Panc1 (cell line): Measurements from ENCODE around the gene CBX3. TPM values are rescaled to one million over a fixed set of nuclear protein-coding genes. Genes with fewer than 3 reads are reported as not detected.

Experiments used
- ATAC-seq: fragments of 200-7000 bp; cut with Tn5 transposase; 2 replicates; pipeline ENCODE4 v1.9.1; 2020; ENCODE audit warnings: mild to moderate bottlenecking, moderate library complexity
- BruUV-seq: library from RNA; stranded (reverse); fragments of 400-500 nt; replicated peaks from 2 replicates; lab custom pipeline; 2021; lab: Mats Ljungman, UMichigan
- CTCF ChIA-PET: fragments of 300-600 bp; sonication (Branson Sonifier 250); formaldehyde crosslinking; loops from one replicate; lab custom pipeline; 2022; ENCODE audit warnings: antibody characterized with exemption; lab: Charles Lee
- POLR2A ChIA-PET: fragments of 300-600 bp; sonication (Branson Sonifier 250); formaldehyde crosslinking; loops from one replicate; lab custom pipeline; 2022; ENCODE audit warnings: antibody characterized with exemption; lab: Charles Lee
- DNase-seq: peaks from one replicate; pipeline ENCODE4 v3.0.0-alpha.2; 2010; ENCODE audit warnings: low read depth, low spot score
- H3K27ac ChIP-seq: 2 replicates; pipeline ENCODE4 v1.5.1; 2011; ENCODE audit warnings: mild to moderate bottlenecking, low read length, inconsistent platforms
- H3K27me3 ChIP-seq: fragments of 200-500 bp; sonication (Bioruptor generic); 2 replicates; pipeline ENCODE4 v1.6.0; 2014; ENCODE audit warnings: low read length, inconsistent platforms; ENCODE audit not compliant: control insufficient read depth, insufficient read depth
- H3K36me3 ChIP-seq: fragments of 200-500 bp; sonication (Bioruptor generic); 2 replicates; pipeline ENCODE4 v1.5.1; 2014; ENCODE audit warnings: inconsistent platforms, mild to moderate bottlenecking, low read length, moderate library complexity; ENCODE audit not compliant: control insufficient read depth, insufficient read depth
- H3K4me1 ChIP-seq: 2 replicates; pipeline ENCODE4 v1.5.1; 2011; ENCODE audit warnings: inconsistent platforms, mild to moderate bottlenecking, low read length, moderate library complexity; ENCODE audit not compliant: control insufficient read depth, insufficient read depth
- H3K4me3 ChIP-seq, 2 experiments: 2 replicates each; pipeline ENCODE4 v1.5.1; 2011 to 2012; ENCODE audit warnings: low read depth in 2 of 2, low read length in 2 of 2, mild to moderate bottlenecking in 2 of 2, inconsistent platforms in 1 of 2, moderate library complexity in 1 of 2
- H3K9me3 ChIP-seq: fragments of 200-500 bp; sonication (Bioruptor generic); 2 replicates; pipeline ENCODE4 v1.5.1; 2014; ENCODE audit warnings: low read depth, mild to moderate bottlenecking, inconsistent platforms, low read length, moderate library complexity; ENCODE audit not compliant: control insufficient read depth, insufficient read depth
- POLR2AphosphoS5 ChIP-seq: IDR thresholded peaks from 2 replicates; pipeline ENCODE4 v1.6.1; 2012; ENCODE audit warnings: mild to moderate bottlenecking, low read depth, low read length, moderate library complexity
- SIN3A ChIP-seq: IDR thresholded peaks from 2 replicates; pipeline ENCODE4 v1.6.1; 2012; ENCODE audit warnings: low read depth, mild to moderate bottlenecking, low read length, moderate library complexity, borderline replicate concordance; ENCODE audit not compliant: insufficient read depth
- TCF7L2 ChIP-seq: IDR thresholded peaks from 2 replicates; pipeline ENCODE4 v1.6.1; 2011; ENCODE audit warnings: mild to moderate bottlenecking, low read depth, low read length, inconsistent platforms
- in situ Hi-C: cut with HindIII; loops from 2 replicates; pipeline ENCODE4 v1.10.0; 2016; ENCODE audit warnings: low sequenced_read_pairs, low pct_unique_long_range_greater_than_20kb
- intact Hi-C: fragments of 100-400 bp; cut with micrococcal nuclease; formaldehyde crosslinking; loops from one replicate; pipeline ENCODE4 v1.10.0; 2022; ENCODE audit not compliant: unreplicated experiment
- total RNA-seq: library from RNA; stranded (reverse); gene quantifications from one replicate; pipeline ENCODE4 v1.2.1, GENCODE V29; 2021; ENCODE audit not compliant: unreplicated experiment
- TF ChIP-seq, protein P1 (sequence below), 2 experiments: IDR thresholded peaks; 2 replicates each; pipeline ENCODE4 v1.6.1; 2011 to 2012; ENCODE audit warnings: low read depth in 2 of 2, control low read depth in 1 of 2, low read length in 1 of 2, mild to moderate bottlenecking in 1 of 2, moderate library complexity in 1 of 2; ENCODE audit not compliant: insufficient read depth in 1 of 2
- TF ChIP-seq, protein P2 (sequence below): fragments of 450-650 bp; IDR thresholded peaks from 2 replicates; pipeline ENCODE4 v1.5.1; 2017; ENCODE audit warnings: mild to moderate bottlenecking

CBX3 gene
- total RNA-seq, 1 experiment from 2014 or later = 308 TPM

DNA sequence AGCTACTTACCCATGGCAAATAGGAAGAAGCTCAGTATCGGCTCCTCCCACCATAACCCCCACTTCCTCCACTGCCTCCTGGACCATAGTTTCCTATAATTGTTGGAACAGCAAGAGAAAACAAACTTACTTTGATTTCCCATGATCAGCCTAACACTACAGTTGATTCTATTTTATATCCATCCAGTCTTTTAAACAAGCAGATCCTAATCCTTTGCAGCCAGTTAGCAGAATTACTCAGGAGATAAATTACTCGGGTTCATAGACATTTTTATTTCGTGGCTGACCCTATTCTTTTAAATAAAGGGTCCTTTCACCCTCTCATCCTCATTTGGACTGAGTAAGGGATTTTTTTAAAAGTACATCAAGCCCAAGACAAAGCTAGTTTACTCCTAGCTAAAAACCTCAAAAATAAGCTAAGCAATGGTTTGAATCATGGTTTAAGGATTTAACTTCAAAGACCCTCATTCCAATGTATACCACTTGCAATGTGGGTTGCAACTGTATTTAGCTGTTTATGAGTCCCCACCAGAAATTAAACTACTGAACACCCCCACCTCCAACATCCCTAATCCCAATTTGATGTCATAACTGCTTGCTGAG, 9.0 kb upstream of the CBX3 start:
- CTCF ChIA-PET = interaction anchor here (0.9 kb wide), 1 partner anchor 110 kb away, joined by 3 read pairs; no protein-coding TSS in a partner anchor
- intact Hi-C loops = no loop called here
- H3K27ac ChIP-seq = peak overlapping the region; percentile 48; the same call in 1 of the 2 replicates

DNA sequence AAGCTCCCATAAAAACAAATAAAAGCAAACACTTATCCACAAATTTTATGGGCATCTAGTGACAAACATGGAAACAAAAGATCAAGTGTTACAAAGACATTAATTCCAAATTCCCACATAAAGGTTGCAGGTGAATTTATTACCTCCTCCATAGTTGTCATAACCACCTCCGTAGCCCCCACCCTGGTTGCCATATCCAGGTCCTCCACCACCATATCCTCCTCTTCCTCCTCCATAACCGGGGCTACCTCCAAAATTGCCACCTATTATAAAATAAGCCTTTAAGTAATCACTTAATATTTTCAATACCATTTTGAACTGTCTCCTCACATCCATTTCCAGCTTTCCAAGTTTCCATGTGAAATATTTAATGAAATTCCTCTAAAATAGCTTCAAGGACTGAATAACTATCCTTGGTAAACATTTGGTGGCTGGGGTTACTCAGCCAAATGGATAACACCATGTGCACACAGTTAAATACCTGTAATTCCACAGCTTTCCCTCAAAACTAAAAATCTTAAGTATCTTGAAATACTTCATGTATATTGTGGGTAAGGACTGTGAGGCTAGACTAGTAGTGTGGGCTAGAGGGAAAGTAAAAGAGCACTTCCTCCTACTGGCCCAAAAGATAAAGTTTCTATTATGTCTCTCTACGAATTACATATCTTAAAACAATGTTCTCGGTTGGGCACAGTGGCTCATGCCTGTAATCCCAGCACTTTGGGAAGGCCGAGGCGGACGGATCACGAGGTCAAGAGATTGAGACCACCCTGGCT, 7.9 kb upstream of the CBX3 start:
- Histone ChIP-seq H3K27ac (peak overlapping the region; percentile 49), H3K4me1 (peaks cover 86% of the 10 kb centered on the region), H3K9me3 (no peaks in the 10 kb centered on the region), H3K36me3 (peaks cover 89% of the 10 kb centered on the region), H3K27me3 (no peaks in the 10 kb centered on the region), H3K4me3 (no peak overlapping the region)
- intact Hi-C loops (no loop called here), in situ Hi-C loops (no loop called here)
- ChIA-PET CTCF (no interaction called here), POLR2A (interaction anchor here (0.7 kb wide), 1 partner anchor 33 kb away, joined by 3 read pairs; no protein-coding TSS in a partner anchor)
- ATAC-seq (no peak), DNase-seq (no peak)
- TF ChIP-seq, protein P1, sequence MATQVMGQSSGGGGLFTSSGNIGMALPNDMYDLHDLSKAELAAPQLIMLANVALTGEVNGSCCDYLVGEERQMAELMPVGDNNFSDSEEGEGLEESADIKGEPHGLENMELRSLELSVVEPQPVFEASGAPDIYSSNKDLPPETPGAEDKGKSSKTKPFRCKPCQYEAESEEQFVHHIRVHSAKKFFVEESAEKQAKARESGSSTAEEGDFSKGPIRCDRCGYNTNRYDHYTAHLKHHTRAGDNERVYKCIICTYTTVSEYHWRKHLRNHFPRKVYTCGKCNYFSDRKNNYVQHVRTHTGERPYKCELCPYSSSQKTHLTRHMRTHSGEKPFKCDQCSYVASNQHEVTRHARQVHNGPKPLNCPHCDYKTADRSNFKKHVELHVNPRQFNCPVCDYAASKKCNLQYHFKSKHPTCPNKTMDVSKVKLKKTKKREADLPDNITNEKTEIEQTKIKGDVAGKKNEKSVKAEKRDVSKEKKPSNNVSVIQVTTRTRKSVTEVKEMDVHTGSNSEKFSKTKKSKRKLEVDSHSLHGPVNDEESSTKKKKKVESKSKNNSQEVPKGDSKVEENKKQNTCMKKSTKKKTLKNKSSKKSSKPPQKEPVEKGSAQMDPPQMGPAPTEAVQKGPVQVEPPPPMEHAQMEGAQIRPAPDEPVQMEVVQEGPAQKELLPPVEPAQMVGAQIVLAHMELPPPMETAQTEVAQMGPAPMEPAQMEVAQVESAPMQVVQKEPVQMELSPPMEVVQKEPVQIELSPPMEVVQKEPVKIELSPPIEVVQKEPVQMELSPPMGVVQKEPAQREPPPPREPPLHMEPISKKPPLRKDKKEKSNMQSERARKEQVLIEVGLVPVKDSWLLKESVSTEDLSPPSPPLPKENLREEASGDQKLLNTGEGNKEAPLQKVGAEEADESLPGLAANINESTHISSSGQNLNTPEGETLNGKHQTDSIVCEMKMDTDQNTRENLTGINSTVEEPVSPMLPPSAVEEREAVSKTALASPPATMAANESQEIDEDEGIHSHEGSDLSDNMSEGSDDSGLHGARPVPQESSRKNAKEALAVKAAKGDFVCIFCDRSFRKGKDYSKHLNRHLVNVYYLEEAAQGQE (IDR thresholded peaks at IDR 0.05; ENCODE audit: insufficient read depth in 1 of 2, low read depth in 2 of 2, low read length in 1 of 2) = no peak
- TF ChIP-seq SIN3A = no peak
- TF ChIP-seq, protein P2, sequence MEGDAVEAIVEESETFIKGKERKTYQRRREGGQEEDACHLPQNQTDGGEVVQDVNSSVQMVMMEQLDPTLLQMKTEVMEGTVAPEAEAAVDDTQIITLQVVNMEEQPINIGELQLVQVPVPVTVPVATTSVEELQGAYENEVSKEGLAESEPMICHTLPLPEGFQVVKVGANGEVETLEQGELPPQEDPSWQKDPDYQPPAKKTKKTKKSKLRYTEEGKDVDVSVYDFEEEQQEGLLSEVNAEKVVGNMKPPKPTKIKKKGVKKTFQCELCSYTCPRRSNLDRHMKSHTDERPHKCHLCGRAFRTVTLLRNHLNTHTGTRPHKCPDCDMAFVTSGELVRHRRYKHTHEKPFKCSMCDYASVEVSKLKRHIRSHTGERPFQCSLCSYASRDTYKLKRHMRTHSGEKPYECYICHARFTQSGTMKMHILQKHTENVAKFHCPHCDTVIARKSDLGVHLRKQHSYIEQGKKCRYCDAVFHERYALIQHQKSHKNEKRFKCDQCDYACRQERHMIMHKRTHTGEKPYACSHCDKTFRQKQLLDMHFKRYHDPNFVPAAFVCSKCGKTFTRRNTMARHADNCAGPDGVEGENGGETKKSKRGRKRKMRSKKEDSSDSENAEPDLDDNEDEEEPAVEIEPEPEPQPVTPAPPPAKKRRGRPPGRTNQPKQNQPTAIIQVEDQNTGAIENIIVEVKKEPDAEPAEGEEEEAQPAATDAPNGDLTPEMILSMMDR = no peak
- no peak for TF ChIP-seq TCF7L2
- TF ChIP-seq POLR2AphosphoS5 = peak; percentile 36; the same call in 1 of the 2 replicates
- BruUV-seq = no TSS peak

More for the DNA sequence above, 9.0 kb upstream of the CBX3 start:
- H3K4me3 ChIP-seq = no peak overlapping the region
- H3K36me3 ChIP-seq = peaks cover 80% of the 10 kb centered on the region
- DNase-seq = no peak
- TF ChIP-seq, protein P2 = no peak
- TF ChIP-seq POLR2AphosphoS5 = peak; percentile 56; the same call in 1 of the 2 replicates
- TF ChIP-seq SIN3A = no peak
- TF ChIP-seq, protein P1 (IDR thresholded peaks at IDR 0.05; ENCODE audit: insufficient read depth in 1 of 2, low read depth in 2 of 2, low read length in 1 of 2) = no peak
- TF ChIP-seq TCF7L2 = no peak
- in situ Hi-C loops = no loop called here
- no peak for ATAC-seq
- POLR2A ChIA-PET = interaction anchor here (0.5 to 1.0 kb wide), 3 partner anchors 12 to 575 kb away, joined by 3 to 7 read pairs (median 4); no protein-coding TSS in a partner anchor
- no peaks in the 10 kb centered on the region for H3K9me3 ChIP-seq
- no TSS peak for BruUV-seq
- no peaks in the 10 kb centered on the region for H3K27me3 ChIP-seq
- H3K4me1 ChIP-seq = peaks cover 96% of the 10 kb centered on the region
